SK-N-SH (cell line): ENCODE measurements around the gene RASSF3. TPM values are rescaled to one million over a fixed set of nuclear protein-coding genes. Genes with fewer than 3 reads are reported as not detected.

Experiments
- CTCF ChIA-PET: fragments of 300-600, 350-600 bp; formaldehyde crosslinking; extraction: SDS; loops from one replicate; lab custom pipeline; 2021; lab: Yijun Ruan, JAX
- POLR2A ChIA-PET: fragments of 350-600 bp; sonication (Branson Sonifier 250); formaldehyde crosslinking; extraction: SDS; loops from one replicate; lab custom pipeline; 2020; ENCODE audit warnings: antibody characterized with exemption, inconsistent platforms; lab: Yijun Ruan, JAX
- DNase-seq: peaks from one replicate; pipeline ENCODE4 v3.0.0; 2012
- H2AFZ ChIP-seq: fragments of 200-600 bp; sonication (generic); 2 replicates; pipeline ENCODE4 v1.8.1; 2016; ENCODE audit warnings: antibody characterized with exemption, mild to moderate bottlenecking, low read depth
- H3F3A ChIP-seq: fragments of 200-600 bp; sonication (generic); replicated peaks from 2 replicates; pipeline ENCODE3; 2016; ENCODE audit warnings: antibody characterized with exemption, mild to moderate bottlenecking; ENCODE audit not compliant: insufficient read depth
- H3K27ac ChIP-seq, 2 experiments: fragments of 200-500 bp in 1 of 2; fragments of 200-600 bp in 1 of 2; sonication (Bioruptor generic) in 1 of 2; sonication (generic), shearing (Covaris generic) in 1 of 2; 2 replicates each; pipeline versions ENCODE4 v1.5.1 to v1.6.1; 2014 to 2016; ENCODE audit warnings: low read depth in 2 of 2, inconsistent platforms in 1 of 2, low read length in 1 of 2, mild to moderate bottlenecking in 1 of 2, mixed read lengths in 1 of 2
- H3K27me3 ChIP-seq: fragments of 200-600 bp; sonication (generic), shearing (Covaris generic); 2 replicates; pipeline ENCODE4 v1.6.1; 2016; ENCODE audit warnings: mixed run types; ENCODE audit not compliant: insufficient read depth
- H3K36me3 ChIP-seq, 2 experiments: fragments of 200-500 bp in 1 of 2; fragments of 200-600 bp in 1 of 2; sonication (Bioruptor generic) in 1 of 2; sonication (generic) in 1 of 2; replicated peaks in 1 of 2; 2 replicates each; pipeline versions ENCODE3 to v1.5.1; 2014 to 2016; ENCODE audit warnings: low read length in 1 of 2, mild to moderate bottlenecking in 1 of 2; ENCODE audit not compliant: insufficient read depth in 2 of 2, control insufficient read depth in 1 of 2
- H3K4me1 ChIP-seq, 2 experiments: fragments of 200-500 bp in 1 of 2; fragments of 200-600 bp in 1 of 2; sonication (Bioruptor generic) in 1 of 2; sonication (generic), shearing (Covaris generic) in 1 of 2; 2 replicates each; pipeline versions ENCODE4 v1.5.1 to v1.6.1; 2014 to 2016; ENCODE audit warnings: low read depth in 1 of 2, low read length in 1 of 2, mixed run types in 1 of 2; ENCODE audit not compliant: insufficient read depth in 2 of 2, control insufficient read depth in 1 of 2
- H3K4me2 ChIP-seq: fragments of 200-600 bp; sonication (generic), shearing (Covaris generic); 2 replicates; pipeline ENCODE4 v1.6.1; 2017; ENCODE audit warnings: mixed run types
- H3K4me3 ChIP-seq, 2 experiments: fragments of 200-500 bp in 1 of 2; fragments of 200-600 bp in 1 of 2; sonication (Bioruptor generic) in 1 of 2; sonication (generic), shearing (Covaris generic) in 1 of 2; 2 replicates each; pipeline versions ENCODE4 v1.5.1 to v1.8.1; 2014 to 2016; ENCODE audit warnings: low read depth in 2 of 2, inconsistent platforms in 1 of 2, low read length in 1 of 2, mild to moderate bottlenecking in 1 of 2, mixed read lengths in 1 of 2, moderate library complexity in 1 of 2
- H3K79me2 ChIP-seq: fragments of 200-600 bp; sonication (generic); 2 replicates; pipeline ENCODE4 v1.8.1; 2017; ENCODE audit warnings: mild to moderate bottlenecking; ENCODE audit not compliant: insufficient read depth
- H3K9ac ChIP-seq: fragments of 200-600 bp; sonication (generic); 2 replicates; pipeline ENCODE4 v1.6.1; 2017; ENCODE audit warnings: mixed run types
- H3K9me2 ChIP-seq: fragments of 200-600 bp; sonication (generic); 2 replicates; pipeline ENCODE4 v1.6.1; 2017; ENCODE audit warnings: mixed run types
- H3K9me3 ChIP-seq: fragments of 200-600 bp; sonication (generic); 2 replicates; pipeline ENCODE4 v1.6.1; 2017; ENCODE audit warnings: mixed run types, mild to moderate bottlenecking, moderate library complexity
- H4K20me1 ChIP-seq: fragments of 200-600 bp; sonication (generic); 2 replicates; pipeline ENCODE4 v1.6.1; 2017; ENCODE audit warnings: mild to moderate bottlenecking, mixed run types; ENCODE audit not compliant: insufficient read depth
- CHD2 ChIP-seq: fragments of 150-350 bp; IDR thresholded peaks from 2 replicates; pipeline ENCODE4 v1.6.1; 2018; ENCODE audit warnings: low read length; ENCODE audit not compliant: partially characterized antibody
- ELF1 ChIP-seq: IDR thresholded peaks from 2 replicates; pipeline ENCODE4 v1.4.0; 2012
- EZH2phosphoT487 ChIP-seq: fragments of 200-600 bp; sonication (generic); IDR thresholded peaks from 2 replicates; pipeline ENCODE4 v1.6.1; 2017; ENCODE audit warnings: low read depth, mixed run types, mild to moderate bottlenecking, antibody characterized with exemption, moderate library complexity, borderline replicate concordance
- FOSL2 ChIP-seq: IDR thresholded peaks from 2 replicates; pipeline ENCODE4 v1.4.0; 2012; ENCODE audit warnings: low read depth, mild to moderate bottlenecking, moderate library complexity, borderline replicate concordance
- MXI1 ChIP-seq: IDR thresholded peaks from 2 replicates; pipeline ENCODE4 v1.6.1; 2012; ENCODE audit warnings: mild to moderate bottlenecking, low read depth, low read length, improper control_type of control experiment
- RFX5 ChIP-seq: IDR thresholded peaks from 2 replicates; pipeline ENCODE4 v1.6.1; 2012; ENCODE audit warnings: mild to moderate bottlenecking, improper control_type of control experiment, low read length
- SMC3 ChIP-seq: IDR thresholded peaks from 2 replicates; pipeline ENCODE4 v1.6.1; 2012; ENCODE audit warnings: low read depth, low read length, improper control_type of control experiment
- WGBS: methylation state at CpG from one replicate; pipeline ENCODE4 v1.1.6; 2017; ENCODE audit warnings: low lambda C conversion rate; 5-methylcytosine and 5-hydroxymethylcytosine counted together
- polyA plus RNA-seq, 3 experiments: library from polyadenylated mRNA; depleted of rRNA; stranded (reverse); fragments of >200 nt; gene quantifications; 2 replicates each; pipeline ENCODE4 v1.2.3, GENCODE V29; 2012
- TF ChIP-seq, protein P1 (sequence below): IDR thresholded peaks from 2 replicates; pipeline ENCODE4 v1.4.0; 2012; ENCODE audit warnings: low read depth

RASSF3 gene
- polyA plus RNA-seq, 1 of the 3 experiments (the other 2 are of a cell fraction), result 11.1 TPM

GRCh38 chr12:64610660-64611340 is 505 bp downstream of the RASSF3 start:
- TF ChIP-seq SMC3, result 0 out of 2 replicates have a peak, but pooled peaks have one; percentile 0
- TF ChIP-seq CHD2, result no peak
- 0 out of 2 replicates have a peak, but pooled peaks have one; percentile 1 for TF ChIP-seq FOSL2
- TF ChIP-seq, protein P1, sequence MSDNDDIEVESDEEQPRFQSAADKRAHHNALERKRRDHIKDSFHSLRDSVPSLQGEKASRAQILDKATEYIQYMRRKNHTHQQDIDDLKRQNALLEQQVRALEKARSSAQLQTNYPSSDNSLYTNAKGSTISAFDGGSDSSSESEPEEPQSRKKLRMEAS, result peak; percentile 61
- TF ChIP-seq ELF1, result no peak
- TF ChIP-seq EZH2phosphoT487, result no peak
- peak; percentile 78 for TF ChIP-seq MXI1
- POLR2A ChIA-PET, result interaction anchor here (0.6 to 1.7 kb wide), 3 partner anchors 9 to 72 kb away, joined by 3 to 5 read pairs (median 4); no protein-coding TSS in a partner anchor
- peak overlapping the region; percentile 74 to 91 for H3K4me3 ChIP-seq
- H4K20me1 ChIP-seq, result no peaks in the 10 kb centered on the region
- H3K27ac ChIP-seq, result peak overlapping the region; percentile 68 to 87
- H3K4me2 ChIP-seq, result peak overlapping the region; percentile 97
- H3K9me3 ChIP-seq, result no peaks in the 10 kb centered on the region
- H3K79me2 ChIP-seq, result peaks cover 49% of the 10 kb centered on the region
- peak overlapping the region; percentile 84 for H2AFZ ChIP-seq
- peaks cover 7 to 11% of the 10 kb centered on the region in 2 experiments; a peak in 3 of 4 replicates for H3K4me1 ChIP-seq
- CTCF ChIA-PET, result interaction anchor here (0.9 to 4.7 kb wide), 13 partner anchors 8 to 120 kb away, joined by 3 to 25 read pairs (median 5); no protein-coding TSS in a partner anchor
- WGBS, result 0% methylated on average over 4 of the region's 60 CpGs
- peaks cover 0 to 8% of the 10 kb centered on the region in 2 experiments for H3K36me3 ChIP-seq
- H3K27me3 ChIP-seq, result no peaks in the 10 kb centered on the region
- H3K9me2 ChIP-seq, result no peaks in the 10 kb centered on the region
- peak; percentile 82 for DNase-seq
- peaks cover 24% of the 10 kb centered on the region for H3F3A ChIP-seq
- peak overlapping the region; percentile 81 for H3K9ac ChIP-seq

DNA sequence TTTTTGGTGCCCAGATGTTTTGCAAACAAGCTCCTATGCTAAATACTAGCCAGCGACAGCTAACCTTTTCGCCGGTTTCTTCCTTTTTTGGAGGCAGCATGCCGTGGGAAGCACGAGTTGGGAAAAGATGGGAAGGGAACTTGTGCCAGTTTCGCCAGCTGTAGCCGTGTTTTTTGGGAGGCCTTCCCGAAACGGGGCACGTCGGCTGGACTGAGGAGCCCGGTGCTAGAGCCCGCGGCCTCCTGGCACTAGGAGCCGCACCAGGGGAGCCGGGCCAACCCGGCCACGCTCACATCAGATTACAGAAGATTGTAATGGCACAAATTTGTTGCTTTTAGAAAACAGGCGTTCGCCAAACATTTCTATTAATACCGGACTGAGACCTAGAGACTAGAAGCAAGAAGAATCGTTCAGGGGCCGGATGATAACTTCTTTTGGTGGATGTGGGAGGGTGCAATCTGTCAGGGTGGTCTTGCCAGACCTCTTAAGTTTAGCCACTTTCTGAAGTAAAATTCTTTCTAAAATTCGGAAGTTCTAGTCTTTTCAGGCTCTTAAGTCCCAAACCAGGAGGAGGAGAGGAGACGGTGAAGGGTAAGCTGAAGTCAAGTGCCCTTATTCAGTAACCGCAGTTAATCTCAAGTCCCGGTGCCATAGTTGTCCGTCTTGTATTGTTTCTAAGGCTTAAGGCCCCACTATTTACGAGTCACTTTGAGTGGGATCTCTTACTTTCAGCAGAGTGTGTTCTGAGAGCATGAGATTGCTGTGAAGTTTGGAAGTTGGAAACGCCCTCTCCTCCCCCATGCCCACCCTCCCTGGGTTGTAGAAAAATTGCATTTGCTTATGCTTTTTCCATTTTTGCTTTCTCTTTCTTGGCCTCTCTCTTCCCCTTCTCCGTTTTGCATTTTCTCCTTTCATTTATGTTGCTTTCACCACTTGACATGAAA is 1.3 kb downstream of the RASSF3 start:
- Histone ChIP-seq H3K9me3 (no peaks in the 10 kb centered on the region), H3K4me3 (peak overlapping the region; percentile 74 to 91), H3K79me2 (peaks cover 57% of the 10 kb centered on the region), H3K4me2 (peak overlapping the region; percentile 97), H4K20me1 (no peaks in the 10 kb centered on the region), H3K27ac (peak overlapping the region; percentile 68 to 87), H3K9me2 (no peaks in the 10 kb centered on the region), H3K27me3 (no peaks in the 10 kb centered on the region), H3K9ac (peak overlapping the region; percentile 81), H2AFZ (peak overlapping the region; percentile 84), H3K36me3 (peaks cover 0 to 8% of the 10 kb centered on the region in 2 experiments), H3K4me1 (peaks cover 7 to 18% of the 10 kb centered on the region in 2 experiments; a peak in 3 of 4 replicates), H3F3A (peaks cover 30% of the 10 kb centered on the region)
- peak; percentile 66 for DNase-seq
- 9% methylated on average over 31 of the region's 31 CpGs for WGBS
- CTCF ChIA-PET, result interaction anchor here (0.9 to 4.7 kb wide), 13 partner anchors 9 to 120 kb away, joined by 3 to 25 read pairs (median 5); no protein-coding TSS in a partner anchor
- TF ChIP-seq MXI1 (peak; percentile 13; the same call in 1 of the 2 replicates), RFX5 (no peak)
- POLR2A ChIA-PET, result interaction anchor here (0.6 to 1.6 kb wide), 3 partner anchors 10 to 86 kb away, joined by 3 to 4 read pairs (median 3); no protein-coding TSS in a partner anchor
